HTERT RPE-1 (cell line): ENCODE results near the gene CLEC10A.
"Not testable (repeated sequence)": the region's sequence is repeated elsewhere in the genome, so short reads cannot be mapped to it uniquely, and the experiment has no call there.

Experiments
- in situ Hi-C: fragments of 300-500 bp; cut with MboI; formaldehyde crosslinking; loops from 4 replicates; pipeline ENCODE4 v1.14.3; 2020; ENCODE audit warnings: low sequenced_read_pairs

CLEC10A gene

DNA sequence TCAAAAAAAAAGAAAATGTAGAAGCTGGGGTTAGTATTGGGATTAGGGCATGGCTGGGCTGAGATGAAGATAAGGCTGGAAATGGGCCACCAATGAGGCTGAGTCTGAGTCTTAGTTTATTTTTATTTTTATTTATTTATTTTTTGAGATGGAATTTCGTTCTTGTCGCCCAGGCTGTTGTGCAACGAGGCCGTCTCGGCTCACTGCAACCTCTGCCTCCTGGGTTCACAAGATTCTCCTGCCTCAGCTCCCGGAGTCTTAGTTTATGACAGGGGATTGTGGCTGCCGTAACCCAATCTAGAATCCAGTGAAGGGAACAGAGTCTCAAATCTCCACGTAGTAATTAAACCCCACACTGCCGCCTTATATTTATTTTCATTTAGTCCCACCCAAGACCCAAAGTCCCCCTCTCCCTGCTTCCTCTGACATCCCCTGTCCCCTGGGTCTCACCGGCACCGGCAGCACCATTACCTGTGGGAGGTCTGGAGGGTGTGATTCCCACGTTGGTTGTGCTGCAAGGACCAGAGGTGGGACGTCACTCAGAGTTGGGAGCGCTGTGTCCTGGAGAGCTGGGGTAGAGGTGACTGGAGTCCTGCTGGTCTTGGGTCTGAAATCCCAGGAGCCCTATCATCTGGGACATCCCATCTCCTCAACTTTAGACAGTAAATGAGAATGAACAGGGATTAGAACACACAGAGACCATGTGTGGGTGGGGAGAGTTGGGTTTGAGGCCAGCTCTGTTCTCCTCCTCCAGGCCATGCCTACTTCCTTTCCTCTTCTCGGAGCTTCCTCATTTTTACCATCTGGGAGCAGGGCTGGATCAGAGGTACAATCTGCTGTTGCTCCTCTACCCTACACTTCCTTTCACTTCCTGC, at the start of gene CLEC10A:
CLEC10A (minus strand) TSS at position 671 of the 875 bp plus-strand sequence. CDS start 1,439 bp downstream, outside the sequence.
- in situ Hi-C loops, result no loop called here

DNA sequence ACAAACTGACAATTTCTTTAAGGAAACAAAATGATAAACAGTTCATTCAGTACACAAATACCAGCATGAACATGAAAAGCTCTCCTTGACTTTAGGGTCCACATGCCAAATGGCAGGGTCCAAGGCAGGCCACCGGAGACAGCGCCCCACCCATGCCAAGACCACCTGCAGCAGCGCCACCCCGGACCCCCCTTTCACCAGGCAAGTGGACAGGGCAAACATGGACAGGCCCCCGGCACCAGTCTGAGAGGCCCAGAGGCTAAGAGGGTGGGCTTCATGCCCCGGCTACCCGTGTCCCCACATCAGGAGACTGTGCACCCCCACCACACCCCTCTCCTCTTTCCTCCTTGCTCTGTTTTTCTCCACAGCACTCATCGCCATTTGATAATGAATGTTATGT, 49.3 kb upstream of the CLEC10A start:
- in situ Hi-C loops, result no loop called here

GRCh38 chr17:7128160-7128559, 48.1 kb upstream of the CLEC10A start:
- in situ Hi-C loops, result no loop called here

DNA sequence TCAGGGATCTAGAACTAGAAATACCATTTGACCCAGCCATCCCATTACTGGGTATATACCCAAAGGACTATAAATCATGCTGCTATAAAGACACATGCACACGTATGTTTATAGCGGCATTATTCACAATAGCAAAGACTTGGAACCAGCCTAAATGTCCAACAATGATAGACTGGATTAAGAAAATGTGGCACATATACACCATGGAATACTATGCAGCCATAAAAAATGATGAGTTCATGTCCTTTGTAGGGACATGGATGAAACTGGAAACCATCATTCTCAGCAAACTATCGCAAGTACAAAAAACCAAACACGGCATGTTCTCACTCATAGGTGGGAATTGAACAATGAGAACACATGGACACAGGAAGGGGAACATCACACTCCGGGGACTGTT, 47.5 kb upstream of the CLEC10A start:
- in situ Hi-C loops, result not testable (repeated sequence)

DNA sequence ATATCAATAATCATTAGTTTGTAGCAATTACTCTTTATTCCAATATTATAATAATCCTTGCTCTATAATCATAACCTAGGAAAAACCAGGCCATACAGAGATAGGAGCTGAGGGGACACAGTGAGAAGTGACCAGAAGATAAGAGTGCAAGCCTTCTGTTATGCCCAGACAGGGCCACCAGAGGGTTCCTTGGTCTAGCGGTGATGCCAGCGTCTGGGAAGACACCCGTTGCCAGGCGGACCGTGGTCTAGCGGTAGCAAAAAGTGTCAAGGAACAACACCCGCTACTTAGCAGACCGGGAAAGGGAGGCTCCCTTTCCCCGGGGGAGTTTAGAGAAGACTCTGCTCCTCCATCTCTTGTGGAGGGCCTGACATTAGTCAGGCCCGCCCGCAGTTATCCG, 46.3 kb upstream of the CLEC10A start:
- in situ Hi-C loops, result not testable (repeated sequence)

DNA sequence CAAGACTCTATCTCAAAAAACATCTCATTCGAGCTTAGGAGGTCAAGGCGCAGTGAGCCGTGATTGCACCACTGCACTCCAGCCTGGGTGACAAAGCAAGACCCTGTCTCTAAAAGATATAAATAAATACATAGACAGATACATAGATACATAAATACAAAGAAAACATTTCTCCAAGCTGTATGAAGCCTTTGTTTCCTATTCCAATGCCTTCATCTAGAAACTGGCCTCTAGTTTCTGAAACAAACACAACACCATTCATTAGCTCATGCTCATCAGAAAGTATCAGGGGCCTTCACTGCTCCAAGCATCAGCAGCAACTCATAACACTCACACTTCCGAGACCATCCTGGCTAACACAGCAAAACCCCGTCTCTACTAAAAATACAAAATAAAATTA, 44.9 kb upstream of the CLEC10A start:
- in situ Hi-C loops, result no loop called here

GRCh38 chr17:7123844-7124243, 43.8 kb upstream of the CLEC10A start:
- in situ Hi-C loops, result no loop called here

GRCh38 chr17:7122381-7122780, 42.3 kb upstream of the CLEC10A start:
- in situ Hi-C loops, result no loop called here

DNA sequence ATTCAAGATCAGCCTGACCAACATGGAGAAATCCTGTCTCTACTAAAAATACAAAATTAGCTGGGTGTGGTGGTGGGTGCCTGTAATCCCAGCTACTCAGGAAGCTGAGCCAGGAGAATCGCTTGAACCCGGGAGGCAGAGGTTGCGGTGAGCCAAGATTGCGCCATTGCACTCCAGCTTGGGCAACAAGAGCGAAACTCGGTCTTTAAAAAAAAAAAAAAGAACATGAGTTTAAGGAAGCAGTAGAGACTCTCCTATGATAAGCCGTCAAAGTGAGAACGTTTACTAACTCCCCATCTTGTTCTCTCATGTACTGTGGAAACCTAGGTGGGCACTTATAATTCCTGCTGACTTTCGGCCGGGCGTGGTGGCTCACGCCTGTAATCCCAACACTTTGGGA, 40.6 kb upstream of the CLEC10A start:
- in situ Hi-C loops, result not testable (repeated sequence)

DNA sequence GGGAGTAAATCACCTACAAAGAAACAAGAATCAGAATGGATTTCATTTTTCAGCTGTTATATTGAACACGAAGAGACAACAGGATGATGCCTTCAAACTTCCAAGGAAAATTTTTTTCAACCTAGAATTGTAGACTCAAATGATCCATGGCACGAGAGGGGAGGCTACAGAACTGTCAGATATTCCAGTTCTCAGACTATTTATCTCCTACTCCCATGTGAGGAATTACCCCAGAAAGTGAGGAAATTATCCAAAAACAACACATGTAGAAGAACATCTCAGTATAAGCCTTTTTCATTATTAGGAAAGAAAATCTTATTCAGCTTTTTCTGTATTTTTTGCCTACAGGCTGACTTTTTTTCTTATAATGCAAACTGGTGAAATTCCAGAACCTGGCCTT, 40.1 kb upstream of the CLEC10A start:
- in situ Hi-C loops, result no loop called here

DNA sequence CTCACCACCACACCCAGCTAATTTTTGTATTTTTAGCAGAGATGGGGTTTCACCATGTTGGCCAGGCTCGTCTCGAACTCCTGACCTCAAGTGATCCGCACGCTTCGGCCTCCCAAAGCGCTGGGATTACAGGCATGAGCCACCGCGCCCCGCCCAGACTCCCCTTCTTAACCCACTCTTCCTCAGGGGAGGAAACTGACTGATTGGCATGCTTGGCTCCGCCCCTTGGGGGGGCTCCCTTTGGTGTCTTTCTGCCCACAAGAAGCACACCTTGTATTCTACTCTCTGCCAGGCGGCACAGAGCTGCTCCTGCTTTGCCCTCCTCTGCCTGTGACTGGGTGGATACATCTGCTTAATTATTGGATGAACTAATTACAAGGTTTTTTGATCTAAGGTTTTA, 39.3 kb upstream of the CLEC10A start:
- in situ Hi-C loops, result no loop called here

- in situ Hi-C loops, result no loop called here
These were observed 35.0 kb upstream of the CLEC10A start for GRCh38 chr17:7114875-7115614.

GRCh38 chr17:7114241-7114874, 34.3 kb upstream of the CLEC10A start, which contains the start of gene ASGR2:
Gene ASGR2 (minus strand): TSS chr17:7114822. CDS start chr17:7114240, 582 bp downstream.
- in situ Hi-C loops, result no loop called here

- in situ Hi-C loops, result no loop called here
These were observed 33.4 kb upstream of the CLEC10A start for GRCh38 chr17:7113273-7114071.

DNA sequence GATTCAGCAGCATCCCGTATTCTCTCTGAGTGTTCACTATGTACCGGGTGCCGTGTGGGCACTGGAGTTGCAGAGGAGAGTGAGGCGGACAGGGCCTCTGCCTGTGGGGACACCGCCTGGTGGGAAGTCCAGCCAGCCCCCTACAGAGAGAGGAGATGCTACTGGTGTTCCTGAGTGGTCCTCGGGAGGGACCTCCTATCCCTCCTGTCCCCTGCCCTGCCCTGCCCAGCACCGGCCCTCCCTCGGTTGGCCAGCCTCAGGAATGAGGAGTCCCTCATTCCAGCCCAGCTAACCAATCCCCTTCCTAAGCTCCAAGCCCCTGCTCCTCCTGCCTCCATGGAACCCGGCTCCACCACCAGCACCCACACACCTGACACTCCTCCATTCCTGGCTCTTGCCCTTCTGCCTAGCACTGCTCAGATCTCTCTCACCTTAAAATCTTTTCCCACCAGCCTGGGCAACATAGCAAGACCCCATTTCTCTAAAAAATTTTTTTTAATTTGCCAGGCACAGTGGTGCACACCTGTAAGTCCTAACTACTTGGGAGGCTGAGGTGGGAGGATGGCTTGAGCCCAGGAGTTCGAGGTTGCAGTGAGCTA, 32.6 kb upstream of the CLEC10A start:
- in situ Hi-C loops, result no loop called here

- in situ Hi-C loops, result no loop called here
These were observed 31.9 kb upstream of the CLEC10A start for GRCh38 chr17:7111784-7112509.

DNA sequence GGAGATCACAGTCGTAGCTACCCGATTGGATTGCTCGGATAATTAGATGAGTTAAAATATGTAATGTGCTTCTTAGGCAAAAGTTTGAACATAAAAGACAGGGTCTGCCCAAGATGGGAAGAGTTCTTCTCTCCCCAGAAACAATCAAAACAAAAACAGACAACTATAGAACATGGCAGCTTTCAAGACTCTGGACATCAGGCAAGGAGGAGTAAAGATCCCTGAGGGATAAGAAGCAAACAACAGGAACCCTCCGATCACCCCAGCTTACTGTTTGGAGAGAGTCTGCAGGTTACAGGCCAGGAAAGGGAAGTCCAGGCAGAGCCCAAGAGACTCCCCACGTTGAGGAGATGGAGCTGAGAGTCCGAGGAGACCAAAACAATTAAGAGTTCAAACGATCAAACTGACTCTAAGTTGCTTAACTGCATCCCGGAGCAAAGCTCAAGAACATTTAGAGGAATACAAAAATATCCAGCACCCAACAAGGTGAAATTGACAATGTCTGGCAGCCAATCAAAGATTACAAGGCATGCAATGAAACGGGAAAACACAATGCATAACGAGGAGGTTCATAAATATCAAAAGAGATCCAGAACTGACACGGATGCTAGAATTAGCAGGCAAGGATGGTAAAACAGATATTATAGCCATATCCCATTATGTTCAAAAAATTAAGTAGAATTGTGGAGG, 30.7 kb upstream of the CLEC10A start:
- in situ Hi-C loops, result no loop called here

- in situ Hi-C loops, result no loop called here
These were observed 29.6 kb upstream of the CLEC10A start for GRCh38 chr17:7109461-7110322.
